ENCODE results near the gene PWWP2B.
"Not testable (repeated sequence)": the region's sequence is repeated elsewhere in the genome, so short reads cannot be mapped to it uniquely, and the experiment has no call there.

Gene PWWP2B

DNA sequence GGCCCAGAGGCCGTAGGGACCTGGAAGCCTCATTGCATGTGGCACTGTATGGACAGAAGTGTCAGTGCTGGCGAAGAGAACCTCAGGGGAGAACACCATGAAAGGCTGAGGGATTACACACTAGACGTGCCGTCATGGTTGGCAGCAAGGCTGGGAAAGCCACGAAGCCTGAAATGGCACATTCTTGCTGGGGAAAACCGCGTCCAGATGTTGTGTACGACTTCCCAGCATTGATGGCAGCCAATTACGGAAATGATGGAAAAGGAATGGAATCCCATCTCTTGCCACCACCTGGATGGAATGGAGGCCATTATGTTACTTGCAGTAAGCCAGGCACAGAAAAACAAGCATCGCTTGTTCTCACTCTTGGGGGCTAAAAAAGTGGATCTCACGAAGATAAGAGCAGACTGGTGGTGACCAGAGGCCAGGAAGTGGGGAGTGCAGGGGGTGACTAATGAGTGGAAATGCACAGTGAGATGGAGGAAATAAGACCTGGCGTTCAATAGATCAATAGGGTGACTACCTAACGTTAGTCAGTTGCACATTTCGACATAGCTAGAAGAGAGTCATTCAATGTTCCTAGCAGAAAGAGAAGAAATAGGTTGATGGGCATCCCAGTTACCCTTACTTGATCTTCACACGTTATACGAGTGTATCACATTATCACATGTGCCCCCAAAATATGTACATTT lies 14.6 kb upstream of the PWWP2B start:
- DNase-seq: no peak

DNA sequence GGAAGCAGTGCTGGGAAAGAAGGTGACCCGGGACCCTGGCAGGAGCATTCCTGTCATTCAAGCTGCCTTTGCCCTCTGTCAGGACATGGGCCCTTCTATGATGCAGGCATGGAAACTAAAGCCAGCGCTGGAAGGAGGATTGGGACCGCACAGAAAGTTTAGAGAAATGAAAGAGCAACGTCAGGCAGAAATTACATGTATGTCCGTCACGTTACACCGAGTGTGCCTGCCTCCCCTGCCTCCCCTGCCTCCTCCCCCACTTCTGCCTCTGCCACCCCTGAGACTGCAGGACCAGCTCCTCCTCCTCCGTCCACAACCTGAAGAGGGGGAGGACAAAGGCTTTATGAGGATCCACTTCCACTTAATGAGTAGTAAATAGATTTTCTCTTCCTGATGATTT lies 13.9 kb upstream of the PWWP2B start:
- DNase-seq: no peak

DNA sequence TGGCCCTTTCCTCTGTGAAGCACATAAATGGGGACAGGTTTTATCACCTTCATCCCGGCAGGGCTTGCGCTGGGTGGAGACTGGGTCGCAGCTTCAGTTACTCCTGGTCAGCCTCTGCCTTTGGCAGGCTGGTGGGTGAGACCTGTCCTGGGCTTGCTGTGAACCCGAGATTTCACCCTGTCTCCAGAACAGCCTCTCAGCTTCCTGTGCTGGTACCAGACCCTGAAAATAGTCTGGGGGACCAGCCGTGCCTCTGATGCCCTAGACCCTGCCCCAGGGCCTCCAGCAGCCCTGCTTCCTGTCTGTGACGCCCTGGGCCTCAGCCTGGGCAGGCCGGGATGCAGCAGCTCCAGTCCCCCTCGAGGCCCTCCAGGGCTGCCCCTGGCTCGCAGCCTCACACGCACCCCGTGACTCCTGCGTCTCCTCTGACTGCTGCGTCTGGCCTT lies 13.2 kb upstream of the PWWP2B start:
- no peak for DNase-seq

DNA sequence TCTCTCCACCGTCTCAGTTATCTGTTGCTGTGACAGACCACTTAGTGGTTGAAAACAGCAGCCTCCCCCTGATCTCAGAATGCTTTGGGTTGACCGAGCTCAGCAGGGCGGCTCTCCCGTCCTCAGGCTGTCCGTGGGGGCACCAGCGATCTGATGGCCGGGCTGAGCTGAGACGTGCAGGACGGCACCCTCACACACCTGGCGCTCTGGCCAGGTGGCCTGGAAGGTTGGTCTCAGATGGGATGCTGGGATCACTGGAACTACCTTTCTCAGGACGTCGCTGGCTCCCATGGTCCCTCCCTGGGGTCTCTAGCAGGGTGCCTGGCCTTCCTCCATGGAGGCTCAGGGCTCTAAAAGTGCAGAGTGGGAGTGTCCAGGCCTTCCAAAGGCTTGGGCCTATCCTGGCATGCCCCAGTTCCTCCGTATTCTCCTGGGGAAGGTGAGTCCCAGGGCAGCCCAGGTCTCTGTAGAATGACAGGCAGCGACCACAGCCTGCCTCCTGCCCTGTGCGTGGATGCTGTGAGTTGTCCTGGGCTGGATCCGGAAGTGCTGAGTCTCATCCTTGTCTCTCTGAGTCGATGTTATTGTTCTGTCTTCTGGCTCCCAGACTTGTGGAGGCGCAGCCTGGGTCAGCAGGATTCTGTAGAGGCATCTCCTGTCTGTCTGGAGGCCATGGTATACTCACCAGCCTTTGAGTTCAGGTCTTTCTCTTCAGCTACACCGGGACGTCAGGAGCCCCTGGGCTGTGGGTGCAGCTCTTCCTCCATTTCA lies 12.2 kb upstream of the PWWP2B start:
- no peak for DNase-seq

DNA sequence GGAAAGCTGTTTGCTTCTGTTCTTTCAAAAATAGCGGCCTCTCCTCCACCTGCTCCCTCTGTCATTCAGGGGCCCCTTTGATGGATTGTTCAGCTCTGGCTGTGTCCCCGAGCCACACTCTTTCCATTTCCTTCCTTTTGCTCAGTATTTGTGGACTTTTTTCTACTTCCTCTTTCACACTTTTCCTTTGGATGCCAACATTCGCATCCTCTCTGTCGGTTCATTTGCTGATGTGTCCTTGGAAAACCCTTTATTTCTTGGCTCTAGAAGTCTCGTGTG lies 11.7 kb upstream of the PWWP2B start:
- DNase-seq: no peak

DNA sequence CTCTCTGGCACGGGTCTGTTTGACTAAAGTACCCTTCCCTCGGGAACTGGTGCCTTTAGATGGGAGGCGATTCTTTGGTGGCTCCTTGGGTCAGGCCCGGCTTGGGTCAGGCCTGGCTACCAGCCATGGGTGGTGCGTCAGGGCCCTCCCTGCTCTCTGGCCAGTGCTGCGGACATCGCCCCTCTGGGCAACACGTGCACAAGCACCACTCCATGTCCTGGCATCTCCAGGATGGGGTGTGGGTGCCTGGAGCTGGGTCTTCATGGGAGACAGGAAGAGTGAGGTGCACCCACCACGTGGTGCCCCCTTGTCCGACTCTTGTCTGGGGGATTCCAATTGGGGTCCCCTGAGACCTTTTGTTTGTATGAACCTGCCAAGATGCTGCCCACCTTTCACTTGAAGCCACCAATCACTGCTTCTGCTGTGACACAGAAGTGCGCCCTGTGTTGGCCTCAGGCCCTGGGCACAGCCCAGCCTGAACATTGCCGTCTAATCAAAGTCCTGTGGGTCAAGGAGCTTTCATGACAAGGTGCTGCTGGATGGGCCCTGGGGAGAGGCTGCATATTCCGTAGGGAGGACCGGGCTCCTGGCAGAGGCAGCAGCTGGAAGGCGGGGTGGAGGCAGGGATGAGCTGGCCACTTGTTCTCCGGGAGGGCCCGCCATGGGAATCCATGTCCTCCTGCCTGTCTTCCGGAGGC lies 11.1 kb upstream of the PWWP2B start:
- DNase-seq: no peak

DNA sequence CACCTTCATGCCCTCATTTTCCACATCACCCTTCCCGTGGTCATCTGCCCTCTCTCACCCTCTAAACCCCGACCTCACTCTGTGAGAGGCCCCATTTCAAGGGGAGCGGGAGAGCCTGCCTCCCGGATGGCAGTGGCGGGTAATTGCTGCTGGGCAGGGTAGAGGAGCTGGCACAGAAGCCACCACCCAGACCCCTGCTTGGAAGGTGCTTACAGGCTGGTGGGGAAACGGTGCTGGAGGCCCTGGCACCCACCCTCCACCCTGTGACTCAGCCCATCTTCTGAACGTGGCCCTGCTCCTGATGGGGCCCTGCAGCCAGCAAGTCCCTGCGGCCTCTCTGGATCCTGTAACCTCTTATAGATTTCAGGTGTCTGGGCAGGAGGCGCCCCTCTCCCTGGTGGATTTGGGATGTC lies 10.6 kb upstream of the PWWP2B start:
- DNase-seq: no peak

DNA sequence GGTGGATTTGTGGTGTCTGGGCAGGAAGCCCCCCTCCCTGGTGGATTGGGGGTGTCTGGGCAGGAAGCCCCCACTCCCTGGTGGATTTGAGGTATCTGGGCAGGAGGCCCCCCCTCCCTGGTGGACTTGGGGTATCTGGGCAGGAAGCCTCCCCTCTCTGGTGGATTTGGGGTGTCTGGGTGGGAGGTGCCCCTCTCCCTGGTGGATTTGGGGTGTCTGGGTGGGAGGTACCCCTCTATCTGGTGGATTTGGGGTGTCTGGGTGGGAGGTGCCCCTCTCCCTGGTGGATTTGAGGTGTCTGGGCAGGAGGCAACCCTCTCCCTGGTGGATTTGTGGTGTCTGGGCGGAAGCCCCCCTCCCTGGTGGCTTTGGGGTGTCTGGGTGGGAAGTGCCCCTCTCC lies 10.1 kb upstream of the PWWP2B start:
- DNase-seq: not testable (repeated sequence)

DNA sequence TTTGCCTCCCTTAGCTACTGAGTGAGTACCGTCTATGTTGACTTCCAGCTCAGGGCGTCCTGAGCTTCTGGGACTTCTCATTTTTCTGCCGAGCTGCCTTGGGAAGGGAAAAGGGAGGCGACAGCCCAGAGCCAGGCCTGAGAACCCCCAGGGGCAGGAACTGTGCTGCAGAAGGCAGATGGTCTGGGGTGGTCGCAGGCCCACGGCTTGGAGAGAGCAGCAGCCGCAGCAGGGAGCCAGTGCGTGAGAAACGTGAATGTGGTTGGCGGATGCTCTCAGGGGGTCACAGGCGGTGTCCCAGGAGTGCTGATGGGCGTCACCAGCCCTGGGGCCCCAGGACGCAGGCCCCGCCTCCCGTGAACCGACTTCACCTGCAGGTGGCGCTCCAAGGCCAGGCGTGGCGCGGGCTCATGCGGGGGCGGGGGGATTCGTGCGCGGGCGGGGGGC lies 9.2 kb upstream of the PWWP2B start:
- peak; percentile 80 for DNase-seq

DNA sequence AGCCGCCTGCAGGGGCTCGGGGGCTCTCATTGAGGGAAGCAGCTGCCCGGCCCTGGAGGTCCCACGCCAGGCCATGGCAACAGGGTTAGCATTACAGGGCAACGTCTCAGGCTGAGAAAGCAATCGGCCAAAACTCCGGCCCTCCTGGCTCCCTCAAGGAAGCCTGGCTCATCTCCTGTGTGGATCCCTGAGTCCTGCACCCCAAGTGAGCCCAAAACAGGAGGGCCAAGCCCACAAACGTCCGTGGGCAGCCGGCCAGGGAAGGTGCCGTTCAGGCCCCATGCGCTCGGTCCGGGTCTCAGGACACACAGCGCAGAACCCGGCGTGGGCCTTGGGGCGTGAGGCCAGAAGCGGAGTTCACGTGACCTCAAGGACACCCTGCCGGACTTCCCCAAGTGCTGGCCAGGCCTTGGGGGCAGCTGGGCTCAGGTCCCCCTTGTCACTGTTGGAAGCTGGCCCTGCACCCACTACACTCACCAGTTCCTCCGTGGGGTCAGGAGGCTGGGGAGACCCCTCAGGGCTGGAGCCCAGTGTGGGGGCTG lies 8.0 kb upstream of the PWWP2B start:
- no peak for DNase-seq

DNA sequence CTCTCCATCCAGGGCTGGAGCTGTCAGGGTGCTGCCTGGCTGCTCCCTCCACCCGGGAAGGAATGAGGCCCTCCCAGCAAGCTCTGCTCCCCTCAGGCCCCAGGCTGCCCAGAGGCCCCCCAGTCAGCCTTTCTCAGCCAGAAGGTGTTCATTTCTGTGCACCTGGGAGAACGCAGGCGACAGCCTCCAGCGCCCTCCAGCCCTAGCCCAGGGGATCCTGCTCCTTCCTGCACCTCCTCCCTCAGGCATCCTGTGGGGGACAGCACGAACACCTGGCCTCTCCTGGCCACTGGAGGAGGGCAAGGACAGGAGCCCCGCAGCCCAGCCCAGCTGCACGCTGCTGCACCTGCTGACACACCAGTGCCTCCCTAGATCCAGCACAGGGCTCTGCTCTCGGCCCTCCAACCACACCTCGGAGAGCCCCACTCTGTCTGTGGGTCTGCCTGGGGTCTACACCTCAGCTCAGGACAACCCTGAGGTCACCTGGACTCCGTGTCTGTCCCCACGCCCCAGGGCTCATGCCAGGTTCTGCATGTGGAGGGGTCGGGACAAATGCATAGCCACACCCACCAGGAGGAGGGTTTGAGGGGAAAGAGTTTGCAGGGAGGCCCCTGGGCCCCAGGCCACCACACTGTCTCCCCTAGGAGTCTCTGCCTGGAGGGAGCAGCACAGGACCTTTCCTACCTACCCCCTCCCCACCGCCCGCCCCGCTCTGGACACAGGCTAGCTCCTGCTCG lies 7.4 kb upstream of the PWWP2B start:
- DNase-seq: no peak

DNA sequence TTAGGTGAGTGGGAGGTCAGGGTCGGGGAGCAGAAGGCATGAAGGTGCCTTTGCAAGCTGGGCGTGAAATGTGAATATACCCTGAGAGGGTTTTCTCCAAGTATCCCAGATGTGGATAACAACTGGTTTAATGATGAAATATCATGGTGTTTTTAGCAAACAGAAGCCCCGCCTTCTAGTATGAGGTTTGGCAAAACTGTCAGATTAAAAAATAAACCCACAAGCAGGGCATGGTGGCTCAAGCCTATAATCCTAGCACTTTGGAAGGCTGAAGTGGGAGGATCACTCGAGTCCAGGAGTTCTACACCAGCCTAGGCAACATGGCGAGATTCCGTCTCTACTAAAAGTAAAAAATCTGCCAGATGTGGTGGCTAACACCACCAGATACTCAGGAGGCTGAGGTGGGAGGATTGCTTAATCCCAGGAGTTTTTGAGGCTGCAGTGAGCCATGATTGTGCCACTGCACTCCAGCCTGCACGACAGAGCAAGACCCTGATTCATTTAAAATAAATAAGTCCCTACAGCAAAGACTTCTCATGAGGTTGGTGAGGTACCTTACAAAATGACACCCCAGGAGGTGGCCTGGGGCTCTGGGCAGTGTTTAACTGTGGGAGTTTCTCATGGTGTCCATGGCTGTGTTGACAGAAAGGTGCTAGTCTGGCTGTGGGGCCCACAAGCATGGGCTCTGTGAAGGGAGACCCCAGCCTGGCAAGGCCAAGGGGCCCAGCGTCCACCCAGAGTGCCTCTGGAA lies 6.7 kb upstream of the PWWP2B start:
- DNase-seq: no peak

DNA sequence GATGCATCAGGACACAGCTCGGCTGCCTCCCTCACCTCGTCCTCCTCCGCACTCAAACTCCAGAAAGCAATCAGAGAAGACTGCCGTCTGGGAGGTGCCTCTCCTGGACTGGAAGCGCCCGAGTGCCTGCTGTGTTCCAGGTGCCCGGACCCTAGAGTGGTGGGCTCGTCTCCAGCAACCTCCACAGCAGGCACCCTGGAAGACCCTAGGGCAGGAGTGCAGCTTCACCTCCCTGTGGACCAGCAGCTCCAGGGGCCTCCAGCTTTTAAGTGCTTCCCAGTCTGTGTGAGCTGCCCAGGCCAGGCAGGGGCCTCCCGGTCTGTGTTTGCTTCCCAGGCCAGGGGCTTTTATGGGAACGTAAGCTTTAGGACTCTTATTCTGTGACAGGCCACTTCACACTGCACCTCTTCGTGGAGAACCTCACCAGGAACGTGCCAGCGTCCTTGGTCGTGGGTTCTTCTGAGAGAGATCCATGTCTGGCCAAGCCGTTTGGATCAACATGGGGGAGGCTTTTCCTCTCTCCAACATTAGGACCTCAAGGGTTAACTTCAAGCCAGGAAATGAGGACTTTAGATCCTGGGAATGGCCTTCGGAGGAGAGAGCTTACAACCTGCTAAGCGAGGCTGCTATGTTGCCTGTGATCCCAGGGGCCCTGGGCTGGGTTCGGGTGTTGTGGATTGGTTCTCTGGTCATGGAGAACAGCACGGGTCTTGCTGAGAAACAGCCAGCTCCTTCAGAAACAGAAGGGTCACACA lies 5.9 kb upstream of the PWWP2B start:
- no peak for DNase-seq

DNA sequence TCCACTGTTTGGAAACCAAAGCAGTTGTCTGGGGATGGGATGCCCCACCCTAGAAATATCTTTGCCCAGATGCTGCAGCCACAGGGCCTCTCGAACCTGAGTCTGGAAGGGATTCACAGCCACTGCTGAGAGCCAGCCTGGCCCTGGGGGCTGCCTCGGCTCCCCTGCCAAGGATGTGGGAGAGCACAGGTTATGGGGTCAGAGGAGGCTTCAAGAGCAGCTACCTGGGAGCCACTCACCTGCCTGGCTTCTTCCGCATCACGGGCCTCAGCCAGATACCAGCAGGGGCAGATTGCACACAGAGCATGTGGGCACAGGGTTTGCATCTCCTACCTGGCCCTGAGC lies 5.4 kb upstream of the PWWP2B start:
- no peak for DNase-seq

DNA sequence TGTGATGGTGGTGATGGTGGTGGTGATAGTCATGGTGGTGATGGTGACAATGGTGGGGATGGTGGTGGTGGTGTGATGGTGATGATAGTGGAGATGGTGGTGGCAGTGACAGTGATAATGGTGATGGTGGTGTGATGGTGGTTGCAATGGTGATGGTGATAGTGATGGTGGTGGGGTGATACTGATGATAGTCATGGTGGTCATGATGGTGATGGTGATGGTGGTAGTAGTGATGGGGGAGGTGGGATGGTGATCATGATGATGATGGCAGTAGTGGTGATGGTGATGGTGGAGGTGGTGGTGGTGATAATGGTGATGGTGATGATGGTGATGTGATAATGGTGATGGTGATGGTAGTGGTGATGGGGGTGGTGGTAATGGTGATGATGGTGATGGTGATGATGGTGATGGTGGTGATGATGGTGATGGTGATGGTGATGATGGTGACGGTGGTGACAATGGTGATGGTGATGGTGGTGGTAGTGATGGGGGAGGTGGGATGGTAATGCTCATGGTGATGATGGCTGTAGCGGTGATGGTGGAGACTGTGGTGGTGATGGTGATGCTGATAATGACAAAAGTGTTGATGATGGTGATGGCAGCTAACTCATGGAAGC lies 4.7 kb upstream of the PWWP2B start:
- no peak for DNase-seq

DNA sequence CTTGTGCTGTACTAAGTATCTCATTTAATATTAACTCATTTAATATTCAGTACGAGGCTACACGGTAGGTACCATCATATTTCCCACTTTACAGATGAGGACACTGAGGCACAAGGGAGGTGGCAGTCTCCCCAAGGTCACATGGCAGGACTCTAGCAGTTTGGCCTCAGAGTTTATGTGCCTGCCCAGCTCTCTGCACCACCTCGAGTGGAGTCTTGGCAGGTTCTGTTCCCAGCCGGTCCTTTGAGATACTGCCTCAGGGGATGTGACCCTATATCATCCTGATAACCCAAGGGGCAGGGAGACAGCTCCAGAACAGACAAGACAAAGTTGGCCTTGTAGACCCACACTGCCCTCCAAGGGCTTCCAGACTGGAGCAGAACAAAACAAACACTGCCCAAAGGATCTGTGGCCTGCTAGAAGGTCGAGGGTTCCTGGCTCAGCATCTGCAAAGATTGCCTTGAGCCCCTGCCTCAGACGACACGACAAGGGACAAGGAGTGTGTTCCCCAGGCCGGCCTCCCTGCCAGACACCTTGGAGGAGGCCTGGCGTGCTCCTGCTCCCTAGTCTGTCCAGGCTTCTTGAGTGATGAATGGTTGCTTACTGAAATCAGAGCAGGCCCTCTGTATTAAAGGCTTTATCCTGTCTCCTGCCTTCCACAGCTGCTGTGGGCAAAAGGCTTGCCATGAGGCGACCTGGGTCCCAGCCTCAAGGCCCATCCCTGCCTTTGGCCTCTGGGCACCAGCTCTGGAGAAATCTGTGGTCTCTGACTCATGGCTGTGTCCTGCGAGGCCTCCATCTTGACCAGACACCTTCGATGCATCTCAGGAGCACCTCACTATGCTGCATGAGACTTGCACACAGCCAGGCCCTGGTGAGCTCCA lies 3.9 kb upstream of the PWWP2B start:
- no peak for DNase-seq

DNA sequence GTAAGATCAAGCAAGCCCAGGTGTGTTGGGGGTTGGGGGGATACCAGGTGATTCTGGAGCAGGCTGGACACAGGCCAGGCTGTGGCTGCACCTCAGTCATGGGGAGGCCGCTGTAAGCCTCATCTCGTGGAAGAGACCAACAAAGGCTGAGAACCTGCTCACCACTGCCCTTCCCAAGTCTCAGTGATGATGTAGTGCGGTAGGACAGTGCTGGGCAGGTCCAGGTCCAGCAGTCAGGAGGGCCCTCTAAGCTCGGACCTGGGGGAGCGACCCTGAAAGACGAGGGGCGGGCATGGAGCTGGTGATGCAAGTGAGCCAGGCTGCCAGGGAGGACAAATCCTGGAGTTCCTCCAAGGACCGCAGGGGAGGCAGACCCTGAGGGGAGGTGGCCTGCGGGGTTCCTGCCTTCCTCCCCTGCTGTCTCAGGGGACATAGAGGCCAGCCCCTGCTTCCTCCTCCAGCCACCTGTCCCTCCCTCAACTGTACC lies 3.3 kb upstream of the PWWP2B start:
- no peak for DNase-seq

DNA sequence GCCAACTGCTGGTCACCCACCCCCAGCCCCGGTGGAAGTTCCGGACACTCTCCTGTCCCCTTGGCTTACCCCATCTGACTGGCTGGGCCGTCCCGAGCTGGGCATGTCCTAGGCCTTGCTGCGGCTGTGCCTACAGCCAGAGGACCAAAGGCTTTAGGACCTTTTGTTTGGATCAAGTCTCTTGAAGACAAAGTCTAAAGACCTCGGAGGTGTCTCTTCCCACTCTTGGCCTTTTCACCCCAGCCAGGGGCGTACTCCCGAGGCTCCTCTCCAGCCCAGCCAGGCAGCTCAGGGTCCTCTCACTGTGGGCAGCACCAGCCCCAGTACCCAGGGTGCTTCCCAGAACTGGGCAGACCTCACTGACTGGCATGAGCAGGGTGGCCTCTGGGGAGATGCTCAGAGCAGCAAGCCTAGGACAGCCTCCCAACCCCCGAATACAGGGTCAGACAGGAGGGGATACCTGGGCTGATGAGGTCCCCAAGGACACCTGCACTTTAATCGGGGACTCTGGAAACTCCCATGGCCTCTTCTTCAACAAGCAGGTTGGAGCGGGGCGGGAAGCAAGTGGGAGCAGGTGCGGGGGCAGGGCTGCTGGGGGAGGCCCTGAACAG lies 2.7 kb upstream of the PWWP2B start:
- DNase-seq: no peak

DNA sequence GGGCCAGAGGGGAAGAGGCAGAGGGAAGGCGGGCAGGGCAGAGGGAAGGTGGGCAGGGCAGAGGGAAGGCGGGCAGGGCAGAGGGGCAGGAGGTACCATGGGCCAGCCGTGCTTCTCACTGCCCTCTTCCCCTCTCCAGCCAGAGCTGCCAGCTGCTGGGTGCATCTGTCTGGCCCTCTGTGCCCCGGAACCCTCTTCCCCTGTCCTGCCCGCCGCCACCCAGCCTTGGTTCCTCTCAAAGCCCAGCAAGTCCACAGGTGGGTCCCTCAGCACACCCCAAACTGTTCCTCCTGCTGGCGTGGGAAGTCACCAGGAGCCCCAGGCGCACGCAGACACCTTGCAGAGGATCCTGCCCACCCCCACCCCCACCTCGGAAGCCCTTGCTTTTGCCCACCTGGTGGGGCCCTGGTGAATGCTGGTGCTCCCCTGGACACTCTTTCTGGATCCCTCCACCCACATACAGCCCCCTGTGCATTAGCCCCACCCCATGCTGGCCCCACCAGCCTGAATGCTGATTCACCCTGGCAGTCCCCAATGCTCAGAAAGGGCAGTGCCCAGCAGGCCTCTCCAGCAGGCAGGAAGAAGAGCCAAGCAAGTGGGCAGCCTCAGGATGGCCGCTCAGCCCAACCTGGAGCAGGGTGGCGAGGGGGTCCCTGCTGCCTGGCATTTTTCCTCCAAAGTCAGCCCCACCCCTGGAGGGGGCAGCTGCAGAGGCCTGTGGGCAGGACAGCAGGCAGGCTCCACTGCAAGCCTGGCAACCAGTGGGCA lies 1.9 kb upstream of the PWWP2B start:
- no peak for DNase-seq
